Measurements from ENCODE around the gene ULK3. TPM values are rescaled to one million over a fixed set of nuclear protein-coding genes. Genes with fewer than 3 reads are reported as not detected.

The ULK3 gene
- total RNA-seq, 2 experiments from 2014 or later = 49.6 to 54.3 TPM

DNA sequence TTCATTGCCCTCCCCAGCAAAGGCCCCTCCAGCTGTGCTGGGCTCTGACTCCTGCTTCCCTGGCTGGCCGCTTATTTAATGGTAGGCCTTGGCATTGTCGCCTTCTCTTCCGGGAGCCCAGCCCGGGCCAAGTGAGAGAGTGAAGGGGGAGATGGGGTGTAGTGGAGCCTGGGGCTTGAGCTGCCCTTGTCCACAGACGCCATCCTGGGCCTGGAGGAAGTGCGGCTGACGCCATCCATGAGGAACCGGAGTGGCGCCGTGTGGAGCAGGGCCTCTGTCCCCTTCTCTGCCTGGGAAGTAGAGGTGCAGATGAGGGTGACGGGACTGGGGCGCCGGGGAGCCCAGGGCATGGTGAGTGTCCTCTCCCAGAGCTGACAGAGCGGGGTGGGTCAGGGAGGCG lies 27.0 kb downstream of the ULK3 start:
- ChIA-PET POLR2A (interaction anchor here (0.9 kb wide), 1 partner anchor 28 kb away, joined by 3 read pairs; no protein-coding TSS in a partner anchor), CTCF (interaction anchor here (1.3 kb wide), 1 partner anchor 28 kb away, joined by 5 read pairs; no protein-coding TSS in a partner anchor)

- ChIA-PET POLR2A (interaction anchor here (0.9 kb wide), 1 partner anchor 28 kb away, joined by 3 read pairs; no protein-coding TSS in a partner anchor), CTCF (interaction anchor here (1.3 kb wide), 1 partner anchor 28 kb away, joined by 5 read pairs; no protein-coding TSS in a partner anchor)
These were observed 27.6 kb downstream of the ULK3 start for GRCh38 chr15:74815121-74815934.

DNA sequence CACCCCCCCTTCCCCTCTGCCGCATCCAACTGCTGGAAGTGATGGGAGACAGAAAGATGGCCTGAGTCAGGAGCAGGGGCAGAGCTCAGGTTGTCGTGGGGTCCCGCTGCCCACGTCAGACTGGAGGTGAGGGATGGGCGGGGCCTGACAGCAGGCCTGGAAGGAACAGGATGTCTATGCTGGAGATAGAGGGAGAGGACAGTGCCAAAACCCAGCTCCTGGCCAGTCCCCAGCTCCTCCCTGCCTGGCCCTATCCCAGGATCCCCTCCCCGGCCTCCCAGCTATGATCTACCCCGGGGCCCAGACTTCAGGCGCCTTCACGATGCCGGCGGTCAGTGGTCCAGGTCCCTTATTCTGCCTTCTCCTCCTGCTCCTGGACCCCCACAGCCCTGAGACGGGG lies 30.4 kb downstream of the ULK3 start, which contains the start of gene LMAN1L:
LMAN1L (plus strand) TSS at position 303 of the 400 bp plus-strand sequence; CDS start at position 323, 20 bp downstream.
- ChIA-PET POLR2A (no interaction called here), CTCF (interaction anchor here (0.6 kb wide), 1 partner anchor 141 kb away, joined by 4 read pairs; no protein-coding TSS in a partner anchor)

- POLR2A ChIA-PET = interaction anchor here (0.7 kb wide), 1 partner anchor 14 kb away, joined by 6 read pairs; no protein-coding TSS in a partner anchor
- CTCF ChIA-PET = interaction anchor here (0.6 to 1.4 kb wide), 4 partner anchors 10 to 145 kb away, joined by 3 to 5 read pairs (median 4); no protein-coding TSS in a partner anchor
These were observed 33.0 kb downstream of the ULK3 start for GRCh38 chr15:74809956-74810355.

- ChIA-PET CTCF (interaction anchor here (1.0 to 1.2 kb wide), 2 partner anchors 10 to 11 kb away, joined by 3 to 5 read pairs; no protein-coding TSS in a partner anchor), POLR2A (no interaction called here)
These were observed 33.7 kb downstream of the ULK3 start for GRCh38 chr15:74809242-74809641.

DNA sequence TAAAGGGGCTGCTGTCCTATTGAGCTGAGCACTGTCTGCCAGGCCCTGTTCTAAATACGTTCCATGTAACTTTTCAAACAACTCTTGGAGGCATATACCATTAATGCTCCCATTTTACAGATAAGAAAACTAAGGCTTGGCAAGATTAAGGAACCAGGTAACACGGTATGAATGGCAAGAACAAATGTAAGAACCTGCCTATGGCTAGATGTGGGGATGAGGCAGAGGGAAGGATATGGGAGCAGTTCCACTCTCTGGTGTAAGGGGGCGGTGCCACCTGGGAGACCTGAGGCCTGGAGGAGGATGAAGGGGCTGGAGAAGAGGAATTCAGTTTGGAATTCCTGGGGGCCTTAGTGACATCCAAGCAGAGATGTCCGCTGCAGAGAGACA lies 34.1 kb downstream of the ULK3 start:
- POLR2A ChIA-PET = no interaction called here

DNA sequence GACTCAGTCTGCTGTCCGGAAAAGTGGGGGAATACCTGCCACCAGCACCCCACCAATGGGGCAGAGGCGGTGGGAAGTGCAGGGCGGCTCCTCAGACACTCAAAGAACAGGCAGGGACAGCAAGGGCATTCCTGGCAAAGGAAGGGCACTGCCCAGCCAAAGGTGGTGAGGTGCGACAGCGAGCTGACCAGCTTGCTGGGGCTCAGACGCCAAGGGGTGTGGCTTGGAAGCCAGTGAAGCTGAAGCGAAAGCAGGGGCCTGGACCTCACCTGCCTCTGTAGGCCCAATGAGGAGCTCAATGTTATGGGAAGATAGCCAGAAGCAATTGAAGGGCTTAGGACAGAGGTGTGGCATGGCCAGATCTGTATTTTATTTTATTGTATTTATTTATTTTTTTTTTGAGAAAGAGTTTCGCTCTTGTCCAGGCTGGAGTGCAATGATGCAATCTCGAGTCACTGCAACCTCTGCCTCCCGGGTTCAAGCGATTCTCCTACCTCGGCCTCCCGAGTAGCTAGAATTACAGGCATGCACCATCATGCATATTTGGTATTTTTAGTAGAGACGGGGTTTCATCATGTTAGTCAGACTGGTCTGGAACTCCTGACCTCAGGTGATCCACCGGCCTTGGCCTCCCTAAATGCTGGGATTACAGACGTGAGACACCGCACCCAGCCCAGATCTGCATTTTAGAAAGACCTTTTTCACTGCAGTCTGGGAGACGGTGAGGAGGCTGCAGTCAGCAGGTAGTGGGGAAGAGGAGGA lies 34.7 kb downstream of the ULK3 start:
- ChIA-PET CTCF (interaction anchor here (0.9 to 32.0 kb wide), 3 partner anchors 9 to 28 kb away, joined by 3 to 914 read pairs (median 7); partner anchors contain the start of gene CSK), POLR2A (no interaction called here)

More for the DNA sequence above, 34.1 kb downstream of the ULK3 start:
- CTCF ChIA-PET = interaction anchor here (1.0 to 32.0 kb wide), 3 partner anchors 9 to 28 kb away, joined by 3 to 914 read pairs (median 5); partner anchors contain the start of gene CSK

DNA sequence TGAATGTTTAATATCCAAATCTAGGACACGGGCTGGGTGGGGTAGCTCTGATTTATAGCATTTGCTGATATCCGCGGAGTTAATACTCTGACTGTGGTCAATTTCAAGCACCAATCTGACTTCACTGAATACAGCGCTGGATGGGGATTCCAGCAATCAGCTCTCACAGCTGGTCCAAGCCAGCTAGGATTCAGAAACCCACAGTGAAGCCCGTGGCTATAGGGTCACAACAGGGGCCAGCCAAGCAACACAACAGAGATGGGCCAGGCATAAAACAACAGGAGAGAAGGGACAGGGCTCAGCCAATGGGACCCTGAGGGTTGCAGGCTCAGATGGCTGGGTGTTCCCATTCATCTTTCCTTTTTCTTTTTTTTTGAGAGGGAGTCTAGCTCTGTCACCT lies 35.7 kb downstream of the ULK3 start:
- POLR2A ChIA-PET = interaction anchor here (0.6 kb wide), 1 partner anchor 124 kb away, joined by 9 read pairs; no protein-coding TSS in a partner anchor

GRCh38 chr15:74804935-74805334 lies 38.0 kb downstream of the ULK3 start:
- ChIA-PET POLR2A (interaction anchor here (0.6 to 1.6 kb wide), 2 partner anchors 17 to 28 kb away, joined by 3 to 6 read pairs; no protein-coding TSS in a partner anchor), CTCF (interaction anchor here (0.7 to 32.0 kb wide), 4 partner anchors 24 to 439 kb away, joined by 3 to 914 read pairs (median 4); partner anchors contain the start of gene CSK)

More for the DNA sequence above, 35.7 kb downstream of the ULK3 start:
- CTCF ChIA-PET = interaction anchor here (0.9 to 32.0 kb wide), 2 partner anchors 9 to 27 kb away, joined by 3 to 914 read pairs; partner anchors contain the start of gene CSK

- ChIA-PET POLR2A (no interaction called here), CTCF (interaction anchor here (32.0 kb wide), 1 partner anchor 22 kb away, joined by 914 read pairs; the partner anchor contains the start of gene CSK)
These were observed 40.0 kb downstream of the ULK3 start for GRCh38 chr15:74802862-74803447.

DNA sequence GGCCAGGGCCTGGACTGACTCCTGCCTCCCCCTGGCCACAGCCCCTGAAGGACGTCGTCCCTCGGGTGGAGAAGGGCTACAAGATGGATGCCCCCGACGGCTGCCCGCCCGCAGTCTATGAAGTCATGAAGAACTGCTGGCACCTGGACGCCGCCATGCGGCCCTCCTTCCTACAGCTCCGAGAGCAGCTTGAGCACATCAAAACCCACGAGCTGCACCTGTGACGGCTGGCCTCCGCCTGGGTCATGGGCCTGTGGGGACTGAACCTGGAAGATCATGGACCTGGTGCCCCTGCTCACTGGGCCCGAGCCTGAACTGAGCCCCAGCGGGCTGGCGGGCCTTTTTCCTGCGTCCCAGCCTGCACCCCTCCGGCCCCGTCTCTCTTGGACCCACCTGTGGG lies 40.7 kb downstream of the ULK3 start:
- ChIA-PET POLR2A (no interaction called here), CTCF (interaction anchor here (32.0 kb wide), 1 partner anchor 22 kb away, joined by 914 read pairs; the partner anchor contains the start of gene CSK)

DNA sequence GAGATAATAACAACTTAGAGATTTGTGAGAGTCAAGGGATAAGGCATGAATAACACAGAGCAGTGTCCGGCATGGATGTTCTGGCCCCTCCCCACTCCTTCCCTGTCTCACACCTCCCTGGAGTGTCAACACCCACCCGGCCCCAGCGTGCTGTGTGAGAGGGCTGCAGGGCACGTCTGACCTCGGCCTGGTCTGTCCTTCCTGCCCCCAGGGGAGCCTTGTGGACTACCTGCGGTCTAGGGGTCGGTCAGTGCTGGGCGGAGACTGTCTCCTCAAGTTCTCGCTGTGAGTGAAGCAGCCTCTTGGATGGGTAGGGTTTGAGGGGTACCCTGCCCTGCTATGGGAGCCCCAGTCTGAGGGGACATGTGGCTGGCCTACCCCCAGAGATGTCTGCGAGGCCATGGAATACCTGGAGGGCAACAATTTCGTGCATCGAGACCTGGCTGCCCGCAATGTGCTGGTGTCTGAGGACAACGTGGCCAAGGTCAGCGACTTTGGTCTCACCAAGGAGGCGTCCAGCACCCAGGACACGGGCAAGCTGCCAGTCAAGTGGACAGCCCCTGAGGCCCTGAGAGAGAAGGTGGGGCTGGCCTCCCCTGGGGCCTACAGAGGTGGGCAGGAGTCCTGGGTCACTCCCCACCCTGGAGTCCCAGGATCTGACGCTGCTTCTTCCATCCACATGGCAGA lies 41.5 kb downstream of the ULK3 start:
- ChIA-PET POLR2A (no interaction called here), CTCF (interaction anchor here (32.0 kb wide), 1 partner anchor 21 kb away, joined by 914 read pairs; the partner anchor contains the start of gene CSK)

DNA sequence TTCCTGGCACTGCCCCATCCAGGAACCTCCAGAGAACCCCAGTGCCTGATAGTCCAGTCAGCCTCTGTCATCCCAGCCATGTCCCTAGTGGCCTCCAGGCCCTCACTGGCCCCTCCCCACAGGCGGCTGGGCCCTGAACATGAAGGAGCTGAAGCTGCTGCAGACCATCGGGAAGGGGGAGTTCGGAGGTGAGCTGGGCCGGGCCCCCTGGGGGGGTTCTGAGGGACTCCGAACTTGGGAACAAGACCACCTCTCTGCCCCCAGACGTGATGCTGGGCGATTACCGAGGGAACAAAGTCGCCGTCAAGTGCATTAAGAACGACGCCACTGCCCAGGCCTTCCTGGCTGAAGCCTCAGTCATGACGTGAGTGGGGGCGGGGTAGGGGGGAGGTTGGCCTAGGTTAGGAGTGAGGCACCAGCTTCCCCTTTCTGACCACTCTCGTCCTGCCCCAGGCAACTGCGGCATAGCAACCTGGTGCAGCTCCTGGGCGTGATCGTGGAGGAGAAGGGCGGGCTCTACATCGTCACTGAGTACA lies 42.3 kb downstream of the ULK3 start:
- CTCF ChIA-PET = interaction anchor here (1.0 to 32.0 kb wide), 4 partner anchors 16 to 167 kb away, joined by 3 to 914 read pairs (median 8); partner anchors contain the start of gene CSK
- POLR2A ChIA-PET = interaction anchor here (1.7 kb wide), 1 partner anchor 13 kb away, joined by 7 read pairs; no protein-coding TSS in a partner anchor

DNA sequence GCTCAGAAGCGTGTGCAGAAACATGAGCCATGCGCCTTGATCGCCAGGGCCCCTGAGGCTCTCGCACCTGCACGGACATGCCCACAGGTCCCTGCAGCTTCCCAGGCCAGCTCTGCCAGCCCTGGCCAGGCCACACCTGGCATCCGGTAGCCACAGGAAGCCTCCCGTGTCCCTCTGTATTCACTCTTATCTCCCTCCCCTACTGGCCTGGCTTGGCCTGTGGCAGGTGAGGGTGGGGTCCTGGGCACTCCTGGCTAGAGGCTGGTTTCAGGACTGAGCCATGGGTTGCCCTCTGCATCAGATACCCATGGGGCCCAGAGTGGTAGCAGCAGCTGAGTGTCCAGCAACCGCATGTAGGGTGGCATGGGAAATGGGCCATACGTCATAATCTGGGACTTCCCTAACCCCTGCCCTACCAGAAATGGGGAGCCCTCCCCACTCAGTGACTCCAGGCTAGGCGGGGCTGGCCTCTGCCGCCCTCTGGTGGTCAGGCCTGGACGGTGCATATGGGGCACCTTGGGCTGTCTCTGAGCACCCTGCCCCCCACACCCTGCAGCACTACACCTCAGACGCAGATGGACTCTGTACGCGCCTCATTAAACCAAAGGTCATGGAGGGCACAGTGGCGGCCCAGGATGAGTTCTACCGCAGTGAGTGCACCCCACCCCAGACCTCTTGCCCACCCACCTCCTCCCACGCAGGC lies 42.9 kb downstream of the ULK3 start:
- ChIA-PET CTCF (interaction anchor here (0.6 to 32.0 kb wide), 10 partner anchors 8 to 173 kb away, joined by 3 to 914 read pairs (median 5); partner anchors contain the start of gene CSK), POLR2A (interaction anchor here (1.7 kb wide), 1 partner anchor 12 kb away, joined by 7 read pairs; no protein-coding TSS in a partner anchor)

GRCh38 chr15:74799255-74799855 lies 43.6 kb downstream of the ULK3 start:
- ChIA-PET POLR2A (interaction anchor here (0.6 to 1.7 kb wide), 2 partner anchors 12 to 102 kb away, joined by 3 to 7 read pairs; no protein-coding TSS in a partner anchor), CTCF (interaction anchor here (0.6 to 32.0 kb wide), 10 partner anchors 9 to 172 kb away, joined by 3 to 914 read pairs (median 5); partner anchors contain the start of gene CSK)
